Muscle layer of colon (tissue), 2 donors: ENCODE measurements around the gene PRDM15.

Experiments used
- H3K27ac ChIP-seq: one replicate; pipeline ENCODE4 v1.7.0; 2013; ENCODE audit warnings: low read depth, mild to moderate bottlenecking, low read length, moderate library complexity
- H3K27me3 ChIP-seq, 2 donors: one replicate each; pipeline ENCODE4 v1.7.0; 2013; ENCODE audit warnings: low read length in 2 of 2, mild to moderate bottlenecking in 2 of 2; ENCODE audit not compliant: insufficient read depth in 2 of 2, control insufficient read depth in 1 of 2
- H3K36me3 ChIP-seq: one replicate; pipeline ENCODE4 v1.7.0; 2013; ENCODE audit warnings: mild to moderate bottlenecking, low read length; ENCODE audit not compliant: insufficient read depth
- H3K4me1 ChIP-seq: one replicate; pipeline ENCODE4 v1.7.0; 2013; ENCODE audit warnings: mild to moderate bottlenecking, low read length; ENCODE audit not compliant: insufficient read depth
- H3K4me3 ChIP-seq, 2 donors: one replicate each; pipeline ENCODE4 v1.7.0; 2013; ENCODE audit warnings: low read length in 2 of 2, low read depth in 1 of 2, mild to moderate bottlenecking in 1 of 2, moderate library complexity in 1 of 2
- H3K9ac ChIP-seq: one replicate; pipeline ENCODE4 v1.7.0; 2013; ENCODE audit warnings: low read length
- H3K9me3 ChIP-seq: one replicate; pipeline ENCODE4 v1.7.0; 2013; ENCODE audit warnings: mild to moderate bottlenecking, low read length
- donor health status: abdominal sarcoma.
- donor health status: Adenocarcinoma of cecum.

The PRDM15 gene

DNA sequence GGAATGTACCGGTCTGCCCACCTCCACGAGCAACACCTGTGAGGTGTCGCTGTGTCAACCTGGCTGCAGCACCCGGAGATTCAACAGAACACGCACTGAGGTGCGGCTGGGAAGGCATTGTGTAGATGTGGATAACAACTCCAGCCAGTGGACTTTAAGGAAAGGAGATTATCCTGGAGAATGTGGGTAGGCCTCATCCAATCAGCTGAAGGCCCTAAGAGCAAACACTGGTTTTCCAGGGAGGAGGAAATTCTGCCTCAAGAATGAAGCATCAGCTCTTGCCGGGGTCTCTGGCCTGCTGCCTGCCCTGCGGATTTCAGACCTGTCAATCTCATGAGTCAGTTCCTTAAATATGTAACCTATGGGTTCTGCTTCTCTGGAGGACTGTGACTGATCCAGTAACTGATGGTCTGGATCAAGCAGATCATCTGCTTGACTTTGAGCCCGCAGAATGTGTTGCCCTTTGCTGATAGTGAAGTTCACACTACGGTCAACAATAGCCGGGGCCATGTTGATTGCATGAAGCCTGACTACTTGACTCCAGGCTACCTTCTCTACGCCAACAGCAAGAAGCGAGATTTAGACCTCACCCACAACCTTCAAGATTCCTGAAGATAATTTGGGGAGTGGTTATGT, 15.9 kb upstream of the PRDM15 start:
- Histone ChIP-seq H3K27ac (no peak overlapping the region), H3K9me3 (no peaks in the 10 kb centered on the region), H3K27me3 (no peaks in the 10 kb centered on the region), H3K36me3 (peaks cover 6% of the 10 kb centered on the region), H3K4me1 (no peaks in the 10 kb centered on the region), H3K4me3 (no peak overlapping the region), H3K9ac (no peak overlapping the region)

DNA sequence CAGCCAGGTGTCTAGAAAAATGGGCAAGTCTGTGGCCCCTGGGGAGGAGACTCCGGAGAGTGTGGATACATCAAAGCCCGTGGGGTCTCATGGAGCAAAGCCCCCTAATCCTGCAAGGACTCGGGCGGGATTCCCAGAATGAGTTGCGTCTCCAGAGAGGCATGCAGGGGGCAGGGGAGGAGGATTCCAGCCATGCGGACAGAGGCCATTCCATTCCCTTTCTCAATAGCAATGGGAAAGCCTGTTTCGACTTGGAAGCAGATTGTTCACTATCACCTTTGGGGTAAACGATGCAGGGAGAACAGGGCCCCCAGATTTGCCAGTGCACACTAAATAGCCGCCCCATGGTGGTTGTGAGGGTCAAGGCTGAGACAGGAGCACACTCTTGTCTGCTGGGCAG, 15.4 kb upstream of the PRDM15 start:
- H3K9ac ChIP-seq: no peak overlapping the region
- no peak overlapping the region for H3K4me3 ChIP-seq
- no peak overlapping the region for H3K27ac ChIP-seq
- no peaks in the 10 kb centered on the region for H3K9me3 ChIP-seq
- peaks cover 6% of the 10 kb centered on the region for H3K36me3 ChIP-seq
- H3K4me1 ChIP-seq: no peaks in the 10 kb centered on the region
- no peaks in the 10 kb centered on the region for H3K27me3 ChIP-seq

DNA sequence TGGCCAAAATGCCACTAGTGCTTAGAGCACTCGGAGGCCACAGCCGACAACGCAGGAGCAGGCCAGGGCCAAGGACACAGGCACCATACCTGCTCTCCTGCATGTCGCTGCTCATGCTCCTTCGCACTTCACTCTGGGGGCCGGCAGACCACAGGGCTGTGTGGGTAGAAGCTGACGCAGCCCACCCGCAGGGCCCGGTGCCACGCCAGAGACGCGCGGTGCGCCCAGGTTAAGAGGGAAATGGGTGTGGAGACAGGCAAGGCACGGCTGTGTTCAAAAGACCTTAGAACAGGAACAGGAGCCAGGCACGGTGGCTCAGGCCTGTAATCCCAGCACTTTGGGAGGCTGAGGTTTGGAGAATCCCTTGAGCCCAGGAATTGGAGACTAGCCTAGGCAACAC, 13.6 kb upstream of the PRDM15 start:
- H3K4me1 ChIP-seq: no peaks in the 10 kb centered on the region
- H3K27me3 ChIP-seq: no peaks in the 10 kb centered on the region
- peaks cover 6% of the 10 kb centered on the region for H3K36me3 ChIP-seq
- no peak overlapping the region for H3K4me3 ChIP-seq
- no peaks in the 10 kb centered on the region for H3K9me3 ChIP-seq
- H3K9ac ChIP-seq: no peak overlapping the region
- no peak overlapping the region for H3K27ac ChIP-seq

DNA sequence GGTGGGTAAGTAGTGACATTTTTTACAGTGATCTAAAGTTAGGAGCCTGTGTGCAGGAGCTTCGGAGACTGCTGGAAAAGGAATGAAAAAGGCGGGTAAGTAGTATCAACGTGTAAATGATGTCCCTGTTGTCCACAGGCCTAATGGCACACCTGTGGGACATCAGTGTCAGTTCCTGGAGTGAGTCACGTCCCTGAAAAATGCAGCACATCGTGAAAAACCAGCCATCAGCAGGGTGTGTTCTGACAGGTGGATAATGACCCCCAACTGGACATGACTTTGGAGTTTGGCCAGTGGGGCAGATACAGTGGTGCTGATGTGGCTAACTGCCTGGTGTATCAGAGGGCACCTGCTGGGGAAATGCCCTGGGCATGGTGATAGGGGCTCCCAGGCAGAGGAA, 12.0 kb upstream of the PRDM15 start:
- Histone ChIP-seq H3K9me3 (no peaks in the 10 kb centered on the region), H3K27ac (no peak overlapping the region), H3K9ac (no peak overlapping the region), H3K4me3 (no peak overlapping the region), H3K4me1 (no peaks in the 10 kb centered on the region), H3K27me3 (no peaks in the 10 kb centered on the region), H3K36me3 (peaks cover 5% of the 10 kb centered on the region)

DNA sequence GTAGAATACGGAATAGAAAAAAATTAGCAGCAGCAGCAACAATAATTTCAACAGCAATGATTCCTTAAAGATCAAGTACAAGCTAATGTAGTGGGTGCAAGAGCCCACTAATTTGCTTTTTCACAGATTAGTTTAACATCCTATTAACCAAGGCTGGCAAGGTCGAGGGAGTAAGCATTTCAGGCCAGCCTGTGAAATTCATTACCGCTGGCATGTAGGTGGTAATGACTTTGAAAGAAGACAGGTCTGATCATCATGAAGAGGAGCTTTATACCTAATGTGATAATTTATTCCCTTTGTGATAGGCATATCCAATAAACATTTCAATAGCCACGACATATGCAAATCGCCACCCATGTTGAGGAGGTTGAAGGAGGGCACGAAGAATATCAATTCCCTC, 11.2 kb upstream of the PRDM15 start:
- H3K9ac ChIP-seq: no peak overlapping the region
- no peak overlapping the region for H3K27ac ChIP-seq
- no peak overlapping the region for H3K4me3 ChIP-seq
- H3K9me3 ChIP-seq: no peaks in the 10 kb centered on the region
- no peaks in the 10 kb centered on the region for H3K36me3 ChIP-seq
- H3K27me3 ChIP-seq: no peaks in the 10 kb centered on the region
- no peaks in the 10 kb centered on the region for H3K4me1 ChIP-seq

DNA sequence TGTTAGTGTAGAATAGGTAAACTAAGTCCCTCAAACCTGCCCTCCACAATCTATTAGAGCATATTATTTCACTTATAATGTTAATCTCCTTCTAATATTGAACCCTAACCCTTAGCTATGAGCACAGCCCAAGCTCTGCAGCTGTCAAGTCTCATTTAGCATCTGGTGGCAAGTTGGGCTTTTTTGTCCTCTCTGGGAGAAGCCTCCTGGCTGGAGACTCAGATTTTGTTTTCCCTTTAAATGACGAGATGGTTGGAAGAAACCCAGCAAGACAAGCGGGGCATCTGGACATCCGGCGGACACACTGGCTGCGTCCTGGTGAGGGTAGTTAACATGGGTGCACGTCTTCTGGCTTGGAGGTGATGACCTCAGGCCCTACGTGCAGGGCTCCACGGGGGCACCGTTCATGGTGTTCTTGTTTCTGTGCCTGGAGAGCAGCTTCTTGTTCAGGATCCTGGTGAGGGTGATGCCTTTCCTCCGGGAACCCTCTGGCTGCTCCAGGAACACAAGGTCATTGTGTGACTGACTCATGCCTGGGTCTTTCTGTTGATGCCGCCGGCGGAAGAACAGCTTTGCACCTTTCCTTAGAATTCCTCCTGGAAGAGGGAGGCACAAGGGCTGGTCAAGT, 9.7 kb upstream of the PRDM15 start:
- no peak overlapping the region for H3K4me3 ChIP-seq
- no peak overlapping the region for H3K27ac ChIP-seq
- no peak overlapping the region for H3K9ac ChIP-seq
- no peaks in the 10 kb centered on the region for H3K36me3 ChIP-seq
- H3K27me3 ChIP-seq: no peaks in the 10 kb centered on the region
- no peaks in the 10 kb centered on the region for H3K4me1 ChIP-seq
- no peaks in the 10 kb centered on the region for H3K9me3 ChIP-seq

DNA sequence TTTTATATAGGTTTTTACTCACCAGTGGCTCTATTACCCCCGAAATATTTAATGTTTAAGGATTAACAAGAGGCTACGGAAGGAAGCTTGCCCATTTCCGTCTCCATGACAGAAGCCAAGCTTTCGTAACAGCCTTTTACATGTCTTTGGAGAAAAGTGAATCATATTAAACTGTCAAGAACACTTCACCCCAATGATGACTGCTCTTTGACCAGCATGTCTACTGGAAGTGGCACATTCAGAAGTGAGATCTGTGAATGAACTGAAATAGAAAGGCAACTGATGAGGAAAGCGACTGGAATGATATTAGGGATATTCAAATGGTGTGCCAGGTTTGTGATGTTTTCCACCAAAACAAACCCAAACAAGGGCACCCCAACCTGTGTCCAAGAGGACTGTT, 8.5 kb upstream of the PRDM15 start:
- no peak overlapping the region for H3K9ac ChIP-seq
- H3K4me3 ChIP-seq: no peak overlapping the region
- H3K36me3 ChIP-seq: no peaks in the 10 kb centered on the region
- no peak overlapping the region for H3K27ac ChIP-seq
- no peaks in the 10 kb centered on the region for H3K4me1 ChIP-seq
- H3K9me3 ChIP-seq: no peaks in the 10 kb centered on the region
- H3K27me3 ChIP-seq: no peaks in the 10 kb centered on the region

DNA sequence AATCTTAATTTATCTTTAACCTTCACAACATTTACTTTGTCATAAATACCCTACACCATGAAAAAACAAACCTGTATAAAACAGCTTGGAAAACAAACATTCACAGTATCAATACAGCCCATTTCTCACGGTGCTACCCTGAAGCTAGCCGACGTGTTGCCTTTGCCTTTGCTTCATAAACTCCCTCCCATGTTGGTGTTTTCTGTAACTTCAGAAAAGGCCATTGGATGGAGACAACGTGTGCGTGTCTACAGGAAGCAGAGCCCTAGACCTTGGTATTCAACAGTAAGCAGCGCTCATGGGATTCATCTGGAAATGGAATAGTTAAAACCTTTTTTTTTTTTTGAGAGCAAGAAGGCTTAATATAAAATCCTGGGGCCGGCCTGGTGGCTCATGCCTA, 7.2 kb upstream of the PRDM15 start:
- H3K27me3 ChIP-seq: no peaks in the 10 kb centered on the region
- no peaks in the 10 kb centered on the region for H3K9me3 ChIP-seq
- H3K27ac ChIP-seq: no peak overlapping the region
- no peak overlapping the region for H3K9ac ChIP-seq
- H3K4me1 ChIP-seq: no peaks in the 10 kb centered on the region
- H3K36me3 ChIP-seq: no peaks in the 10 kb centered on the region
- no peak overlapping the region for H3K4me3 ChIP-seq

DNA sequence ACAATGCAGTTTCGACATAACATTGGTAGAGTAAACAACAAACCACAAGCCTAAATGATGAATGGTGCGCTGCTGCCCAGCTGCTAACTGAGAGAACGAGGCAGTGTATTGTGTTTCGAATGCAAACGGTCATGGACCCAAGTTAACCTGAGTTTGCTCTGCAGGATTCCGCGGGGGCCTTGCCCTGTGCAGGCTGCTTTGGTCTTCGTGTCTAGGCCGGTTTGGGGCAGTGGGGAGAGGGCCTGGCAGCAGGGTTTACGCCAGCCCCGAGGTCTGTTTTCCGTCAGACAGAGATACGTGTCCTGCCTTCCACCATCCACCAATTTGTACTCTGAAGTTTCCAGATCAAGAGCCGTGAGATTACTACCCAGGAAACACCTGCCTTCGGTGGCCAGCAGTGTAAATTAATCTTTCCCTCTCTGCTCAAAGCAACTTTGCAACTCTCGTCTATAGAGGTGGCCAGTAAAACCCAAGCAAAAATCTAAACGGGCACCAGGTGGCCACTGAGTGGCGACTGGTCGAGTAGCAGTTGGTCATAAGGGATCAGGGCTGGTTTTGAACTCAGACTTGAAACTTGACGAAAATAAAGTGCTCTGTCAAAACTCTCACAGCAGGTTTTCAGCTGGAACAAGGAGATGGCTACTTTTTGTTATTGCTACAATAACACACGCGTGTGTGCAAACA, 6.3 kb upstream of the PRDM15 start:
- H3K4me1 ChIP-seq: no peaks in the 10 kb centered on the region
- no peak overlapping the region for H3K27ac ChIP-seq
- H3K27me3 ChIP-seq: no peaks in the 10 kb centered on the region
- H3K4me3 ChIP-seq: no peak overlapping the region
- no peaks in the 10 kb centered on the region for H3K9me3 ChIP-seq
- H3K36me3 ChIP-seq: no peaks in the 10 kb centered on the region
- no peak overlapping the region for H3K9ac ChIP-seq

DNA sequence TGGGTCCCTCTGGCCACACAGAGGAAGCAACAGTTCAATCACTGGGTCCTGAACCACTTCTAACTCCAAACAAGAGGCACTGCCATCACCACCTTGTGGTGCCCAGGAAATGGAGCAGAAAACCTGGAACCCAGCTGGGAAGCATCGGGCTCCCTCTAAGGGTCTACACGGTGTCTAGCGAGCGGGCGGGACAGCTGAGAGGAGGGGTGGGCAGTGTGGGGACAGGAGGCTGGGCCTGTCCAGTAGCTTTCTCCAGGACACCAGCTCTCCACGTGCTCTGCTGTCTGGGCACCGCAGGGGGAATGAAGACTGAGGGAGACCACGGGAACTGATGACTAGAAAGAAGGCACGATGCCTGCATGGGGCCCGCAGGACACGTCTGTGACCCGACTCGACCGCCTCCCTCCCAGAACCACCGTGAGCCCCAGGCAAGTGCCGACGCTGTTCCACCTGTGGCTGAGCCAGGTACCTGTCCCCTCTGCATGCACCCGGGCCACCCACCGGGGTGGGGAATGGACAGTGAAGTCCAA, 5.4 kb upstream of the PRDM15 start:
- H3K27me3 ChIP-seq: no peaks in the 10 kb centered on the region
- no peaks in the 10 kb centered on the region for H3K4me1 ChIP-seq
- no peaks in the 10 kb centered on the region for H3K9me3 ChIP-seq
- no peak overlapping the region for H3K9ac ChIP-seq
- H3K36me3 ChIP-seq: no peaks in the 10 kb centered on the region
- H3K4me3 ChIP-seq: no peak overlapping the region
- no peak overlapping the region for H3K27ac ChIP-seq

DNA sequence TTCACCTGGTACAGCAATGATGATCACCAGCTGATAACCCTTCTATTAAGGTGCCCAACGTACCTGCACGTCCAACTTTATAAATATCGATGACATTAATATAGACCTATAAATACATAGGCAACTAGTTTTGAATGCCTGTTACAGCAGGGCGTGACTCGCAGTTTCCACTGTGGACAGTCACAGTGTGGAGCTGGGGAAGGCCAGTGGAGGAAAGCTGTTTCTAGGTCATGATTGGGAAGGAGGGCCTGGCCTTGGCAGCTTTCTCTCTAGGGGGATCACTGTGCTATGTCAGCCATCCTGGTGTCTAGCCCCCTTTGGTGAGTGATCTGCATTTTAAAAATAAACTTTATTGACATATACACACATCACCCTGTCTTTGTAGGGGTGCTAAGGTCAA, 4.4 kb upstream of the PRDM15 start:
- H3K27ac ChIP-seq: no peak overlapping the region
- H3K4me3 ChIP-seq: no peak overlapping the region

More for the DNA sequence above, 4.4 kb upstream of the PRDM15 start:
- Histone ChIP-seq H3K27me3 (no peaks in the 10 kb centered on the region), H3K9me3 (no peaks in the 10 kb centered on the region), H3K9ac (no peak overlapping the region), H3K4me1 (no peaks in the 10 kb centered on the region), H3K36me3 (no peaks in the 10 kb centered on the region)
